Activated naive CD8-positive, alpha-beta T cell treated with anti-CD3 and anti-CD28 coated beads, Interleukin-2, amount 10 ng/mL, durations not matched to agents 7 days and 5 days (primary cell): Measurements from ENCODE around the gene PTH1R. TPM values are rescaled to one million over a fixed set of nuclear protein-coding genes. Genes with fewer than 3 reads are reported as not detected.

Experiments
- ATAC-seq: fragments of 150-1000 bp; cut with Tn5 transposase; one replicate; pipeline ENCODE4 v1.10.0; 2021; ENCODE audit warnings: low read depth, moderate library complexity
- POLR2A ChIA-PET: fragments of 350-600 bp; sonication (Branson Sonifier 250); formaldehyde crosslinking; loops from one replicate; lab custom pipeline; 2021; ENCODE audit warnings: antibody characterized with exemption; lab: Charles Lee
- DNase-seq: peaks from one replicate; pipeline ENCODE4 v3.0.0; 2021
- H3K27ac Mint-ChIP-seq: one replicate; pipeline ENCODE4 v1.8.0; 2022; ENCODE audit warnings: mild to moderate bottlenecking, mixed read lengths
- H3K27me3 Mint-ChIP-seq: one replicate; pipeline ENCODE4 v1.8.0; 2022; ENCODE audit warnings: mild to moderate bottlenecking, moderate library complexity, mixed read lengths
- H3K36me3 Mint-ChIP-seq: one replicate; pipeline ENCODE4 v1.8.0; 2021; ENCODE audit warnings: mild to moderate bottlenecking, mixed read lengths
- H3K4me1 Mint-ChIP-seq: one replicate; pipeline ENCODE4 v1.8.0; 2021; ENCODE audit warnings: mixed read lengths
- H3K4me3 Mint-ChIP-seq: one replicate; pipeline ENCODE4 v1.8.0; 2022; ENCODE audit warnings: mild to moderate bottlenecking, moderate library complexity, mixed read lengths
- H3K9me3 Mint-ChIP-seq: one replicate; pipeline ENCODE4 v1.8.0; 2021; ENCODE audit warnings: mixed read lengths
- total RNA-seq, 2 experiments: library from RNA; stranded (reverse); gene quantifications; one replicate each; pipeline ENCODE4 v1.2.3, GENCODE V29; 2021

The PTH1R gene
- total RNA-seq, 2 experiments from 2014 or later, result not detected

GRCh38 chr3:46874430-46874829 is 3.1 kb upstream of the PTH1R start:
- POLR2A ChIA-PET, result no interaction called here
- ATAC-seq, result no peak

GRCh38 chr3:46875560-46875959 is 2.0 kb upstream of the PTH1R start:
- Mint-ChIP-seq H3K27ac (no peak overlapping the region), H3K36me3 (no peaks in the 10 kb centered on the region), H3K9me3 (no peaks in the 10 kb centered on the region), H3K27me3 (peaks cover 19% of the 10 kb centered on the region), H3K4me1 (peaks cover 4% of the 10 kb centered on the region), H3K4me3 (no peak overlapping the region)
- DNase-seq, result no peak
- no peak for ATAC-seq
- POLR2A ChIA-PET, result no interaction called here

More at GRCh38 chr3:46874430-46874829, 3.1 kb upstream of the PTH1R start:
- H3K4me1 Mint-ChIP-seq, result peaks cover 4% of the 10 kb centered on the region
- H3K4me3 Mint-ChIP-seq, result no peak overlapping the region
- no peak overlapping the region for H3K27ac Mint-ChIP-seq
- H3K27me3 Mint-ChIP-seq, result peaks cover 7% of the 10 kb centered on the region
- H3K9me3 Mint-ChIP-seq, result no peaks in the 10 kb centered on the region
- H3K36me3 Mint-ChIP-seq, result no peaks in the 10 kb centered on the region
- no peak for DNase-seq

- no peak for ATAC-seq
- H3K9me3 Mint-ChIP-seq, result no peaks in the 10 kb centered on the region
Measured at GRCh38 chr3:46876313-46877300, 914 bp upstream of the PTH1R start.

DNA sequence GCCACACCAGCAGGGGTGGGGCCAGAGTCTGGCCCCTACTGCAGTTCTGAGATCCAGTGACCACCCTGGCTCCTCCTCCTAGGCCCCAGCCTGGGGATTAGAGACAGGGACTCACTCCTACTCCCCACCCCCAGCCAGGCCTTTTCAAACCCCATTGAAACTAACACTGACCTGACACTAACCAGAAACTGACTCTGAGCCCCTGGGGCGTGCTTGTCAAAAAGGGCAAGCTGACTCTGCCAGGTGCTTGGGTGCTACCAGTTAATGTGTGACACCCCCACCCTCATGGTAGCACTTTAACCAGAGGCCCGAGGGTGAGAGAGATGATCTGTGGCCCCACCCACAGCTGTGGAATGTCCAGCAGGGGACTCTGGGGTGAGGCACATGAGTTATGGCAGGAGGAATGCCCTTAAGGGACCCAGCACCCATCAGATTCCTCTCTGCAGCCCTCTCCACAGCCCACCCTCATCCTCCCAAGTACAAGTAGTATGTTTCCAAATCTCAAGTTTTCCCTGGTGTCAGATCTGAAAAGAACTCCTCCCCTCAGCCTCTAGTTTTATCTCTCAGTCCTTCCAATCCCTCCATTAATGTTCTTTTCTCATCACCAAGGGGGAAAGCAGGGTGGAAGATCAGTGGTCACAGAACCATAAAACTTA is 1.4 kb downstream of the PTH1R start:
- POLR2A ChIA-PET, result no interaction called here
- DNase-seq (no peak), ATAC-seq (no peak)
- peaks cover 34% of the 10 kb centered on the region for H3K27me3 Mint-ChIP-seq
- no peaks in the 10 kb centered on the region for H3K36me3 Mint-ChIP-seq
- peaks cover 1% of the 10 kb centered on the region for H3K4me1 Mint-ChIP-seq
- H3K27ac Mint-ChIP-seq, result no peak overlapping the region
- no peak overlapping the region for H3K4me3 Mint-ChIP-seq
- H3K9me3 Mint-ChIP-seq, result no peaks in the 10 kb centered on the region

More at GRCh38 chr3:46876313-46877300, 914 bp upstream of the PTH1R start:
- Mint-ChIP-seq H3K4me1 (peaks cover 4% of the 10 kb centered on the region), H3K27me3 (peaks cover 24% of the 10 kb centered on the region), H3K4me3 (no peak overlapping the region), H3K27ac (no peak overlapping the region), H3K36me3 (no peaks in the 10 kb centered on the region)
- POLR2A ChIA-PET, result no interaction called here
- no peak for DNase-seq

DNA sequence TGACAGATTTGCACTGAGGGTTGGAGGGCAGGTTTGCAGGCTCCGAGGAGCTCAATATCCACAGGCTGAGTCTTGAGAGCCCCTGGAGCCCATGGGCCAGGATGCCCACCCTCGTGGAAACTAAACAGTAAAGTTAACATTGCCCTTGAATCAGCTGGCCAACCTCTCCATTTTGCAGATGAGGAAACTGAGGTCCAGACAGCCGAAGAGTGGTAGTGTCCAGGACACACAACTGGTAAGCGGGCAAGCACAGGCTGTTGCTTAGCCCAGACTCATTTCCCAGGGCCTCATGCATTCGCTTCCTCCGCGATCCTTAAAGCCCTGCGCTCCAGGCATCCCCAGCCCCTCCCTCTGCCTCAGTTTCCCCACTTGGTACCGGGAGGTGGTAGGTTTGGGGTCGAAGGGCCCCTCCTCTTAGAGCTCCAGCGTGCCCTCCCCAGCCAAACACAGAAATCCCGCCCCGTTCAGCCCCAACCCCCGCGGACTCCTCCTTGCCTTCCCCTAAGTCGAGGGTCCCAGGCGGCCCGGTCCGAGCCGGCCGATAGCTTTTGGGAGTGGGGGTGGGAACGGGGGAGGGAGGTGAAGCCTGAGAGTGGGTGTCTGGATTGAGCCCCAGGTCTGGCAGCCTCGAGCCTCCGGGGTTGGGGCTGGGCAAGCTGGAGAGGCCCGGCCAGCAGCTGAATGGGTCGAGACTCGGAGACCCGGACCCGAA is 3.5 kb downstream of the PTH1R start:
- Mint-ChIP-seq H3K27ac (no peak overlapping the region), H3K36me3 (no peaks in the 10 kb centered on the region), H3K9me3 (no peaks in the 10 kb centered on the region), H3K27me3 (peaks cover 51% of the 10 kb centered on the region), H3K4me3 (no peak overlapping the region), H3K4me1 (no peaks in the 10 kb centered on the region)
- no peak for DNase-seq
- POLR2A ChIA-PET, result no interaction called here
- no peak for ATAC-seq

- peak; percentile 27 for ATAC-seq
- Mint-ChIP-seq H3K36me3 (no peaks in the 10 kb centered on the region), H3K4me1 (no peaks in the 10 kb centered on the region), H3K27ac (no peak overlapping the region), H3K27me3 (peaks cover 55% of the 10 kb centered on the region), H3K9me3 (no peaks in the 10 kb centered on the region), H3K4me3 (peak overlapping the region; percentile 51)
- POLR2A ChIA-PET, result interaction anchor here (0.5 kb wide), 1 partner anchor 555 kb away, joined by 3 read pairs; no protein-coding TSS in a partner anchor
- DNase-seq, result no peak
Measured at GRCh38 chr3:46881596-46882376, 4.3 kb downstream of the PTH1R start.

- Mint-ChIP-seq H3K27ac (no peak overlapping the region), H3K27me3 (peaks cover 59% of the 10 kb centered on the region), H3K36me3 (no peaks in the 10 kb centered on the region), H3K9me3 (no peaks in the 10 kb centered on the region), H3K4me1 (no peaks in the 10 kb centered on the region), H3K4me3 (peak overlapping the region; percentile 62)
- ATAC-seq (peak; percentile 9), DNase-seq (no peak)
- POLR2A ChIA-PET, result no interaction called here
Measured at GRCh38 chr3:46882377-46883053, 5.0 kb downstream of the PTH1R start.

GRCh38 chr3:46883054-46883829 is 5.7 kb downstream of the PTH1R start:
- ATAC-seq (no peak), DNase-seq (no peak)
- Mint-ChIP-seq H3K4me3 (peak overlapping the region; percentile 62), H3K36me3 (no peaks in the 10 kb centered on the region), H3K27me3 (peaks cover 59% of the 10 kb centered on the region), H3K4me1 (no peaks in the 10 kb centered on the region), H3K9me3 (no peaks in the 10 kb centered on the region), H3K27ac (no peak overlapping the region)
- POLR2A ChIA-PET, result no interaction called here

DNA sequence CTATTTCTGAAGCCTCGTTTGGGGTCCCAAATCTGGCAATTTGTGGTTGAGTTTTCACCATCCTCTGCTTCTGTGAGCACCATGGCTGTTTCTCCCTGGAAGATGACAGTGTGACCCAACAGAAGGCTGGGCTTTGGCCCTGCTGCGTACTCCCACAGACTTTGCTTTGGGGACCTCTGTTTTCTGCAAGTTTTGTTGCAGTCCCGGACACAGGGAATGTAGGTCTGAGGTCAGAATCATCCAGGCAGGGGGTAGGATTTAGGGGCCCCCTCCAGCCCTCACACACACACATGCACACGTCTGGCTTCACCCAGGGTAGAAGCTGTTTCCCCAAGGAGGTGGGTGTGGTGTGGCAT is 6.3 kb downstream of the PTH1R start:
- Mint-ChIP-seq H3K9me3 (no peaks in the 10 kb centered on the region), H3K27ac (no peak overlapping the region), H3K27me3 (peaks cover 59% of the 10 kb centered on the region), H3K4me3 (peak overlapping the region; percentile 35), H3K4me1 (no peaks in the 10 kb centered on the region), H3K36me3 (no peaks in the 10 kb centered on the region)
- ATAC-seq, result no peak
- POLR2A ChIA-PET, result no interaction called here
- no peak for DNase-seq

- H3K4me1 Mint-ChIP-seq, result no peaks in the 10 kb centered on the region
- no peaks in the 10 kb centered on the region for H3K36me3 Mint-ChIP-seq
- no peak overlapping the region for H3K4me3 Mint-ChIP-seq
- no peaks in the 10 kb centered on the region for H3K9me3 Mint-ChIP-seq
- ATAC-seq, result no peak
- H3K27me3 Mint-ChIP-seq, result peaks cover 59% of the 10 kb centered on the region
- H3K27ac Mint-ChIP-seq, result no peak overlapping the region
- POLR2A ChIA-PET, result no interaction called here
- DNase-seq, result no peak
Measured at GRCh38 chr3:46884427-46884826, 6.9 kb downstream of the PTH1R start.

- no peak for DNase-seq
- no peaks in the 10 kb centered on the region for H3K4me1 Mint-ChIP-seq
- peaks cover 55% of the 10 kb centered on the region for H3K27me3 Mint-ChIP-seq
- no peaks in the 10 kb centered on the region for H3K9me3 Mint-ChIP-seq
- no peak for ATAC-seq
- no peak overlapping the region for H3K27ac Mint-ChIP-seq
- no peaks in the 10 kb centered on the region for H3K36me3 Mint-ChIP-seq
- H3K4me3 Mint-ChIP-seq, result no peak overlapping the region
- POLR2A ChIA-PET, result no interaction called here
Measured at GRCh38 chr3:46884929-46885328, 7.4 kb downstream of the PTH1R start.

- Mint-ChIP-seq H3K27ac (no peak overlapping the region), H3K4me1 (no peaks in the 10 kb centered on the region), H3K27me3 (peaks cover 55% of the 10 kb centered on the region), H3K4me3 (no peak overlapping the region), H3K36me3 (no peaks in the 10 kb centered on the region), H3K9me3 (no peaks in the 10 kb centered on the region)
- POLR2A ChIA-PET, result no interaction called here
- no peak for ATAC-seq
- no peak for DNase-seq
Measured at GRCh38 chr3:46885612-46886011, 8.1 kb downstream of the PTH1R start.
